GM21576 (cell line): ENCODE measurements around the gene CRISP1.
A peak's percentile ranks its signal among the peaks of the same experiment; 100 is the strongest.
"Not testable (repeated sequence)": the region's sequence is repeated elsewhere in the genome, so short reads cannot be mapped to it uniquely, and the experiment has no call there.

Source experiments
- ATAC-seq: cut with Tn5 transposase; IDR thresholded peaks from one replicate; pipeline ENCODE4 v1.9.1; 2021; ENCODE audit warnings: mild to moderate bottlenecking, moderate library complexity; ENCODE audit not compliant: unreplicated experiment

The CRISP1 gene

GRCh38 chr6:49866485-49866943, at the start of gene CRISP1:
CRISP1 (minus strand) TSS chr6:49866535; CDS start chr6:49857400, 9,135 bp downstream.
- no peak for ATAC-seq

GRCh38 chr6:49915035-49915434, 48.7 kb upstream of the CRISP1 start:
- no peak for ATAC-seq

GRCh38 chr6:49913636-49914375, 47.5 kb upstream of the CRISP1 start:
- no peak for ATAC-seq

GRCh38 chr6:49912196-49912595, 45.9 kb upstream of the CRISP1 start:
- no peak for ATAC-seq

GRCh38 chr6:49911252-49911651, 44.9 kb upstream of the CRISP1 start:
- ATAC-seq = no peak

GRCh38 chr6:49909563-49909962, 43.2 kb upstream of the CRISP1 start:
- ATAC-seq = no peak

- ATAC-seq = no peak
These were observed 40.2 kb upstream of the CRISP1 start for GRCh38 chr6:49906526-49906925.

- no peak for ATAC-seq
These were observed 39.0 kb upstream of the CRISP1 start for GRCh38 chr6:49905296-49905695.

GRCh38 chr6:49902856-49903255, 36.5 kb upstream of the CRISP1 start:
- ATAC-seq = no peak

GRCh38 chr6:49898904-49899566, 32.7 kb upstream of the CRISP1 start:
- no peak for ATAC-seq

GRCh38 chr6:49895553-49895952, 29.2 kb upstream of the CRISP1 start:
- not testable (repeated sequence) for ATAC-seq

- no peak for ATAC-seq
These were observed 25.9 kb upstream of the CRISP1 start for GRCh38 chr6:49892280-49892679.

GRCh38 chr6:49890988-49891387, 24.7 kb upstream of the CRISP1 start:
- no peak for ATAC-seq

GRCh38 chr6:49888742-49889431, 22.6 kb upstream of the CRISP1 start:
- ATAC-seq = no peak

- no peak for ATAC-seq
These were observed 2.7 kb upstream of the CRISP1 start for GRCh38 chr6:49868951-49869529.

GRCh38 chr6:49856282-49856681, 10.1 kb downstream of the CRISP1 start:
- no peak for ATAC-seq

GRCh38 chr6:49855221-49855620, 11.1 kb downstream of the CRISP1 start:
- ATAC-seq = no peak

GRCh38 chr6:49852975-49853374, 13.4 kb downstream of the CRISP1 start:
- no peak for ATAC-seq

- peak; percentile 77 for ATAC-seq
These were observed 17.0 kb downstream of the CRISP1 start for GRCh38 chr6:49849213-49849907.

- ATAC-seq = no peak
These were observed 18.7 kb downstream of the CRISP1 start for GRCh38 chr6:49847673-49848072.

GRCh38 chr6:49847014-49847413, 19.3 kb downstream of the CRISP1 start:
- no peak for ATAC-seq
